Measurements from ENCODE around the gene ZNF320. TPM values are rescaled to one million over a fixed set of nuclear protein-coding genes. Genes with fewer than 3 reads are reported as not detected.
"Not testable (repeated sequence)": the region's sequence is repeated elsewhere in the genome, so short reads cannot be mapped to it uniquely, and the experiment has no call there.

ZNF320 gene
- total RNA-seq, 1 experiment from 2014 or later, result 25.4 TPM

GRCh38 chr19:52872996-52873395, 24.4 kb downstream of the ZNF320 start:
- H3K4me3 Mint-ChIP-seq; H3K36me3 Mint-ChIP-seq; DNase-seq (ENCODE audit: low spot score); H3K4me1 Mint-ChIP-seq; H3K27ac Mint-ChIP-seq; ATAC-seq; POLR2A ChIA-PET; H3K9me3 Mint-ChIP-seq; H3K27me3 Mint-ChIP-seq (ENCODE audit: low read depth); CTCF ChIA-PET: not testable (repeated sequence)

- Mint-ChIP-seq H3K27me3 (ENCODE audit: low read depth) (no peaks in the 10 kb centered on the region), H3K4me1 (no peaks in the 10 kb centered on the region), H3K4me3 (no peak overlapping the region), H3K36me3 (no peaks in the 10 kb centered on the region), H3K27ac (no peak overlapping the region), H3K9me3 (no peaks in the 10 kb centered on the region)
- ChIA-PET POLR2A (interaction anchor here (0.6 kb wide), 1 partner anchor 177 kb away, joined by 7 read pairs; no protein-coding TSS in a partner anchor), CTCF (no interaction called here)
- no peak for DNase-seq (ENCODE audit: low spot score)
- no peak for ATAC-seq
- TF ChIP-seq ZBTB21 (CRISPR knock-in tag; IDR thresholded peaks at IDR 0.05; ENCODE audit: borderline replicate concordance) (no peak), TCF7 (CRISPR knock-in tag; IDR thresholded peaks at IDR 0.05; ENCODE audit: low read depth) (no peak)
Measured at GRCh38 chr19:52871466-52871865, 26.0 kb downstream of the ZNF320 start.

- H3K4me3 Mint-ChIP-seq; CTCF ChIA-PET; H3K27ac Mint-ChIP-seq; ATAC-seq; H3K27me3 Mint-ChIP-seq (ENCODE audit: low read depth); H3K36me3 Mint-ChIP-seq; POLR2A ChIA-PET; H3K4me1 Mint-ChIP-seq; DNase-seq (ENCODE audit: low spot score); H3K9me3 Mint-ChIP-seq: not testable (repeated sequence)
Measured at GRCh38 chr19:52868031-52868430, 29.4 kb downstream of the ZNF320 start.

GRCh38 chr19:52857378-52858191, 39.9 kb downstream of the ZNF320 start, which contains the start of gene ZNF468:
Gene ZNF468 (minus strand): TSS chr19:52857619. CDS start chr19:52854272, 3,347 bp downstream.
- DNase-seq (ENCODE audit: low spot score) (peak; percentile 84), ATAC-seq (peak; percentile 99)
- H3K27me3 Mint-ChIP-seq (ENCODE audit: low read depth); H3K9me3 Mint-ChIP-seq; POLR2A ChIA-PET; CTCF ChIA-PET; H3K4me1 Mint-ChIP-seq: not testable (repeated sequence)
- TF ChIP-seq ZNF263 (CRISPR knock-in tag; IDR thresholded peaks at IDR 0.05; ENCODE audit: low read depth), result peak; percentile 56; the same call in 1 of the 2 replicates
- 0 out of 2 replicates have a peak, but pooled peaks have one; percentile 15 for TF ChIP-seq ZNF423 (CRISPR knock-in tag; IDR thresholded peaks at IDR 0.05)
- TF ChIP-seq PRDM15 (CRISPR knock-in tag; IDR thresholded peaks at IDR 0.05), result peak; percentile 89
- peak within 1 kb of the TSS; percentile 91 for H3K4me3 Mint-ChIP-seq
- peak within 1 kb of the TSS; percentile 68; the same call in 1 of the 2 replicates for H3K27ac Mint-ChIP-seq
- H3K36me3 Mint-ChIP-seq, result peaks cover 11% of the 10 kb centered on the region

DNA sequence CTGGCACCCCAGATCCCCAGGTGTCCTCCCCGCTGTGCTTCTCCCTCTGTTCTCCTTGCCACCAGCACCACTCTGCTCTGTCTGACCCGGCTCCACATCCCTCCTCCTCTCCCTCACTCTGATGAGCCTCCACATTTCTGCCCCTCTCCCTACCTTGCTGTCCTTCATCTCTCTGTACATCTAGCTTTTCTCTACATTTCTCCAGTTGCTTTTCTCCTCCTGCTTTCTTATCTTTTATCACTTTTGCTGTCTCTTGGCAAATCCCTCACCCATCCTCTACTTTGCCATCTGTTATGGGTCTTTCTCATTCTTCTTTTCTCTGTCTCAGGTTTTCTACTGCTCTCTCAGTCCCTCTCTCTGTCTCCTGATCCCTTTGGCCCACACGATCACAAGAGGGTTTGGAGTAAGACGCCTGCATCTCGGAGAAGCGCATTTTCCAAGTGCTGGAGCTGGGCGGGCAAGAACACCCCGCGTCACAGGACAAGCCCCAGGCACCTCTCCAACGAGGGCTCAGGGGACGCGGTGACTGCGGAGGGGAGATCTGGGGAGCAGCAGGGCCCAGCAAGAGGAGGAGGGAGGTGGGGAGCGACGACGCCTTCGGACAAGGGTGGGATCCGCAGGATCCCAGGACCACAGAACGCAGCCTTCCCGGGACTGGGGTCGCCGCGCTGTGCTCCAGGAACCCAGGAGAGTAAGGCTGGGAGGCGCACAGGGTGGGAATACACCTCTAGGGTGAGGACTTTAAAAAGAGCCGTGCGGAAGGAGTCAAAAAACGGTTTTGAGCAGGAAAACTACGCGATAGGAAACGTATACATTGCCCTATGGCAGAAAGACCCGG, 40.7 kb downstream of the ZNF320 start:
- CTCF ChIA-PET; H3K27me3 Mint-ChIP-seq (ENCODE audit: low read depth); H3K9me3 Mint-ChIP-seq; H3K4me1 Mint-ChIP-seq; POLR2A ChIA-PET: not testable (repeated sequence)
- ATAC-seq (peak; percentile 60), DNase-seq (ENCODE audit: low spot score) (peak; percentile 30)
- H3K27ac Mint-ChIP-seq, result 0 out of 2 replicates have a peak overlapping the region, but pooled peaks have one; percentile 10
- H3K36me3 Mint-ChIP-seq, result peaks cover 14% of the 10 kb centered on the region
- peak overlapping the region; percentile 91 for H3K4me3 Mint-ChIP-seq

Other genes with a start within 250 kb of the ZNF320 start
- gene ZNF611, start 162.6 kb downstream of the ZNF320 start, total RNA-seq (2021), result 18.0 to 22.4 TPM (median 19.9 TPM) in 3 replicates
- 11.7 to 13.4 TPM (median 13.2 TPM) in 3 replicates for gene ZNF600, start 110.8 kb downstream of the ZNF320 start, total RNA-seq (2021)
- 25.7 to 26.7 TPM (median 26.1 TPM) in 3 replicates for gene ZNF28, start 76.0 kb downstream of the ZNF320 start, total RNA-seq (2021)
- gene ZNF468, start 40.0 kb downstream of the ZNF320 start, total RNA-seq (2021), result 26.9 to 32.0 TPM (median 29.5 TPM) in 3 replicates
- 7.6 to 9.8 TPM (median 7.8 TPM) in 3 replicates for gene ZNF888, start 25.8 kb upstream of the ZNF320 start, total RNA-seq (2021)
- 10.8 to 15.3 TPM (median 12.4 TPM) in 3 replicates for gene ZNF816, start 65.2 kb upstream of the ZNF320 start, total RNA-seq (2021)
- gene ERVV-1, start 116.3 kb upstream of the ZNF320 start, total RNA-seq (2021), result not detected in 3 replicates
- 0.26 to 0.46 TPM (median 0.46 TPM) in 3 replicates for gene ERVV-2, start 147.1 kb upstream of the ZNF320 start, total RNA-seq (2021)
- 53.8 to 54.6 TPM (median 54.5 TPM) in 3 replicates for gene ZNF160, start 205.8 kb upstream of the ZNF320 start, total RNA-seq (2021)
- 9.3 to 11.2 TPM (median 11.2 TPM) in 3 replicates for gene ZNF415, start 235.3 kb upstream of the ZNF320 start, total RNA-seq (2021)